ENCODE data around the gene PIM2. TPM values are rescaled to one million over a fixed set of nuclear protein-coding genes. Genes with fewer than 3 reads are reported as not detected.

Gene PIM2
- total and polyA plus RNA-seq, 4 donors: 4.5 to 28.3 (median 6.9) TPM

GRCh38 chrX:48937054-48937907, 18.5 kb upstream of the PIM2 start (continued):
- TF ChIP-seq REST (IDR thresholded peaks at IDR 0.05): no peak
- TF ChIP-seq RXRA (IDR thresholded peaks at IDR 0.05): no peak
- TF ChIP-seq YY1 (IDR thresholded peaks at IDR 0.05): no peak

- no peak overlapping the region for H3K4me3 ChIP-seq (ENCODE audit: low read depth in 1 of 3, low read length in 3 of 3)
- TF ChIP-seq HNF4A (conservative IDR thresholded peaks at IDR 0.05) (peak in 1 of 2 donors; percentile 51), SP1 (IDR thresholded peaks at IDR 0.05) (no peak), REST (IDR thresholded peaks at IDR 0.05) (no peak), HNF4G (IDR thresholded peaks at IDR 0.05) (no peak), ZBTB33 (IDR thresholded peaks at IDR 0.05) (no peak), EGR1 (IDR thresholded peaks at IDR 0.05; ENCODE audit: low read depth in 2 of 2) (no peak)
- peaks cover 1 to 16% (median 6%) of the 10 kb centered on the region in 4 donors for H3K36me3 ChIP-seq (ENCODE audit: control insufficient read depth in 4 of 4, insufficient read depth in 3 of 4, low read depth in 1 of 4, low read length in 3 of 4)
Observed at GRCh38 chrX:48936429-48937053, 17.7 kb upstream of the PIM2 start.

More at GRCh38 chrX:48936429-48937053, 17.7 kb upstream of the PIM2 start:
- 81% methylated on average over 8 of the region's 8 CpGs for WGBS
- Histone ChIP-seq H3K9ac (ENCODE audit: low read depth in 1 of 2, low read length in 2 of 2) (no peak overlapping the region), H3K27ac (ENCODE audit: low read depth in 1 of 2, low read length in 2 of 2) (no peak overlapping the region), H3K27me3 (ENCODE audit: control insufficient read depth in 4 of 4, insufficient read depth in 4 of 4, low read length in 3 of 4) (no peaks in the 10 kb centered on the region), H3K9me3 (ENCODE audit: control insufficient read depth in 4 of 4, low read length in 3 of 4) (no peaks in the 10 kb centered on the region), H3K4me1 (ENCODE audit: control insufficient read depth in 4 of 4, insufficient read depth in 4 of 4, low read length in 3 of 4) (peaks cover 2 to 19% (median 6%) of the 10 kb centered on the region in 4 donors)
- no peak for DNase-seq (ENCODE audit: low spot score)

All from liver (tissue), 9 donors.